GM21786 (cell line): ENCODE results near the gene TNFRSF25.
"Not testable (repeated sequence)": the region's sequence is repeated elsewhere in the genome, so short reads cannot be mapped to it uniquely, and the experiment has no call there.

Experiments
- ATAC-seq: cut with Tn5 transposase; IDR thresholded peaks from one replicate; pipeline ENCODE4 v1.9.1; 2021; ENCODE audit not compliant: unreplicated experiment

TNFRSF25 gene

DNA sequence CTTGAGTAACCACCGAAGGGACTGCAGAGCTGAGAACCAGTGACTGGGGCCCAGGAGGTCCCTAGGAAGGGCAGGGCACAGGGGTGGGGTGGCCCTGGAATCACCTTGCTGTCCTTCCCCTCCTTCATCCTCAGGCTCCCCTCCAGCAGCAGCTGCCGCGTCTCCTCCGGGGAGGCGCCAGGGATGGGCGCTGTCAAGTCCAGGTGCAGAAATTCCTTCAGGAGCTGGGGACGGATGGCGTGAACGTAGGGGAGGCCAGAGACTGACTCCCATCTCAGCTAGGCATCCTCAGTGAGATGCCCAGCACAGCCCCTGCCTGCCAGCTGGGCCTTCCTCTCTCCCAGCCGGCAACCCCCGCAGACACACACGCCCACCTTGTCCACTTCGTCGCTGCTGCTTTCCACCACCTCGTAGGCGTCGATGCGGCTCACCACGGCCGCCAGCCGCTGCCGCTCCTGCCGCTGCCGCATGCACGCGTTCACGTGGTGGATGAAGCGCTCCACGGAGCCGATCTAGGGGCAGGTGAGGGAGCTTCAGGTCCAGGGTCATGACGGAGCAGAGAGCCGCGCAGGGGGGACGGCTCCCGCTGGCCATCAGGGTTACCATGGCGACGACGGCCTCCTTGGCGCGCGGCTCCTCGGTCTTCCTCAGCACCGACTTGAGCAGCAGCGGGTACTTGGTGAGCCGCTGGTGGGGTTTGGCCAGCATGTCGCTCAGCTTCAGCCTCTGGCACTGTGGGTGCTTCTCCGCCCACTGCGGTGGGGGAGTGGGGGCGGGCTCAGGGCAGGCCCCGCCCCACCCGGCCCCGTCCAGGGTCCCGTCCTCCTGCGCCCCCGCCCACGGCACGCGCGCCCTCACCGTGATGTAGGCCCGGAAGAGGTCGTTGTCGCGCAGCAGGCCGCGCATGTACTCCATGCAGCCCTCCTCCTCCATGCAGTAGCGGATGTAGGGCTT lies 4.4 kb upstream of the TNFRSF25 start:
- no peak for ATAC-seq

DNA sequence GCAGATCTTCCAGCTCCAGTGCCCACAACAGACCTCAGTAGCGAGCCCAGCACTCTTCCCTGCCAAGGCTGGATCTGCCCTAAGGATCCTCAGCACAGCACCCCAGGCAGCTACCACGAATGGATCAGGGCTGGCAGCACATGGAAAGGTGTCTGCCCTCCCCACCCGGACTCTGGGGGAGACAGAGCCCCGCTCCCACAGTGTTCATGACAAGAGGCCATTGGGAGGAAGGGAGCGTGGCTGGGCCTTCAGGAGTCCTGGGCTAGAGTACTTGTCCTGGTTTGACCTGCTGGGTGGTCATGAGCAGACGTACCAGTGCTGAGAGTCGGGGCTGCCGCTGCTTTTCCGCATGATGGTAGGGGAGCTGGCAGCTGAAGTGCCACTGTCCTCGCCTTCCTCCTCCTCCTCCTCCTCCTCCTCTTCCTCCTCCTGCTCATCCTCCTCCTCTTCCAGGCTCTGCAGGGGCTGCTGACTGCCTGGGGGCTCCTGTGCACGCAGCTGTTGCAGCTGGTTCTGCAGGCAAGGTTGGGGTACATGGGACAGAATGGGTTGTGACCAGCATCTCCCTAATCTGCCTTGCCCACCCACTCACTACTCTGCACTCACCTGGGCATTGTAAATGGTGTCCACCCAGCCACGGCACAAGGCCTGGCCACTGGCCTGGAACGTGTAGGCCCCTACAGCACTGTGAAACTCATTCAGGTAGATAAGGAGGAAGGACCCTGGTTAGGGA lies 2.9 kb upstream of the TNFRSF25 start:
- no peak for ATAC-seq

DNA sequence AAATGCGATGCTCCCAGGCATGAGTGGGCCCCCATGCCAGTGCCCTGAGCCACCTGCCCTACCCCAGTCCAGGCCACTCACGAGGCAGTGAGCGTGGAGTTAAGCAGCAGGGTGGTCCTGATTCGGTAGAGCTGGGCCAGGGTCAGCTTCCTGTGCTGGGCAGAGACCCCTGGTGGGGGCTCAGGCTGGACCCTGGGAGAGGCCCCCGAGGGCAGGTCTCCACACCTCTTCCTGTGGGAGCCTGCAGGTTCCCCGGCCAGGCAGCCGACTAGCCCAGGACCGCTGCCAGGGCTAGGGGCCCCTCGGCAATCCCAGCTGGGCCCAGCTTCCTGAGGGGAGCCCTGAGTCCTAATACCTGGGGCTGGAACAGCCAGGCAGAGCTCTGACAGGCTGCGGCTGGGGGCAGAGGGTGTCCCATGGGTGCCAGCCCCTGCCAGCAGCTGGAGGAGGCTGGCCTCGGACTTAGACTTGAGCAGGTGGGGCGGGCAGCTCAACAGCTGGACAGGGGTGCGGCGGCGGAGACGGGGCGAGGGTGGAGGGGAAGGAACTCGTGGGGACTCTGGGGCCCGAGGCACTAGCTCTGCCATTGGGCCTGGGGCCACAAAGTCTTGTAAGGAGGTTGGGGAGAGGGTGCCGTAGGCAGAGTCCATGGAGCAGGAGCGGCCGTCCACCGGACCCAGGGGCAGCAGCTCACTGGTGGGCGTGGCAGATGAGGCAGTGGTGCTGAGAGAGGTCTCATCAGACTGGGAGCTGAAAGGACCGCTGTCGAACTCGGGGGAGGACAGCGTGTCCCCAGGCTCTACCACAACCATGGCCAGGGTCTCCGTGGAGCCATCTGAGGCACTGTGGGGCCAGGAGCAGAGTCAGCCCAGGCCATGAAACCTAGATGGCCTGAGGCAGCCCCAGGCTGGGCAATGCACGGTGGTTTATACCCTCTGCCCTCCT lies 2.0 kb upstream of the TNFRSF25 start:
- no peak for ATAC-seq

DNA sequence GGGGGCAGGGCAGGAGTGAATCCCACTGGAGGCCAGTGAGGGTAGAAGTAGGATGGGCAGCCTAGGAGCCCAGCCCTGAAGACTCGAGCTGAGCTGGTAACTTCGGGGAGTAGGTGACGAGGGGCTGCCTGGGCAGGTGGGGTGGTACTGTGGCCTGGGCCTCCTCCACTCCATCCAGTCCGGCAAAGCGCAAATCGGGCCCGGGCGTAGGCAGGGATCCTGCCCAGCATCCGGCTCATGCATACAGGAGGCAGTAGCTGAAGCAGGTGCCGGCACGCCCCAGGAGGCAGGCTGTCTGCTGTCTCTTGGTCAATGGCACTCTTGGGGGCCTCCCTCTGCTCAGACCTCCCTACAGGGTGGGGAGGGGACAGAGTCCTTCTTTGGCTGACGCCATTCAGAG lies 1.3 kb upstream of the TNFRSF25 start:
- no peak for ATAC-seq

DNA sequence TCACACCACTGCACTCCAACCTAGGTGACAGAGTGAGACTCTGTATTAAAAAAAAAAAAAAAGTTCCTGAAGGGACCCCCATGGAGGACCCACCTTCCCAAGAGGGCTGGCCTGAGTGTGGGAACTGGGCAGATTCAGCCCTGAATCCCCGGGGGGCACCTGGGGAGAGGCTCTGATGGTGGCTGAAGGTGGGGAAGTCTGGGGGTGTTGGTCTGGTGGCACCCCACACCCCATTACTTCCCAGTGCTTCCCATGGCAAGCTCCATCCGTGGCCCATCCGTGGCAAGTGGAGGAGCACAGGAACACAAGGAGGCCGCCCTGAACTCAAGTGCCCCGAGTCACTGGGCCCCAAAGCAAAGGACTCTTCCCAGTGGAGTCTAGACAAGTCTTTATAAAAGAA lies 778 bp upstream of the TNFRSF25 start:
- ATAC-seq, result no peak

DNA sequence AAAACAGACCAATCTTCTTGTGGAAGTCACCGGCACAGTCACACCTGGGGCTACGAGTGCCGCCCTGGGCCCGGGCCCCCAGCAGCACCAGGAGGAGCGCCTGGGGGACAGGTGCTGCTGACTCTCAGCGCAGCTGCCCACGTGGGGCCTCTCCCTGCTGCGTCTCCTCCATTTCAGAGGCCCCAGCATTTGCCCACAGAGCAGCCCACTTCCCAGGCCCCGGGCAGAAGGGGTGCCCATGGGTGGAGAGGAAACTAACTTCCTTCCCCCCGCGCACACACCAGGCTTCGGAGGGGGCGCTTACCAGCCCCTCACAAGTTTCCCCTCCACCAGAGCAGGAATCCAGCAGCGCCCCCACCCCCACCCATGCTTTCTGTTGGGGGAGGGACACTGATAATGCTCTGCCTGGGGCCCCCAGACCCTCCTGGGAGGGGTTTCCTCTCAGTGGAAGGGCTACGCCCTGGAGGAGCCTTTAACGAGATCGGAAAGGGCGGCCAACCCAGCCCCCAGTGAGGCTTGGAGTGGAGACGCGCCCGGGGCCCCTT lies 440 bp downstream of the TNFRSF25 start:
- no peak for ATAC-seq

DNA sequence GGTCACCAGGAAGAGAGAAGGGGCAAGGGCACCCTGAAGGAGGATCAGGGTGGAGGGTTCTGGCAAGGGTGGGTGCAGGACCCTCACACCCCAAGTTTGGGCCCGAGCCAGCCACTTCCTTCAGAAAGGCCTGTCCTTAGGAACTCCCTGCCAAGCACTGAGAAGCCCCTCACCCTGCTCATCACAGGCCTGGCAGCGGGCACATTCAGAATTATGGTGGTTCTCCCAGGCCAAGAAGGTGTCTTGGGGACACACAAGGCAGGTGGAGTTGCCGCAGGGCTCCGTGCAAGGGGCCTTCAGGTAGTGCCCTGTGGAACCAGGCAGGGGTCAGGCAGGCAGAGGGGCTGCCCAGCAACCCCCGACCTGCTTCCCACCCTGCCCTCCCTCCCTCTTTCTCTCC lies 1.1 kb downstream of the TNFRSF25 start:
- no peak for ATAC-seq

DNA sequence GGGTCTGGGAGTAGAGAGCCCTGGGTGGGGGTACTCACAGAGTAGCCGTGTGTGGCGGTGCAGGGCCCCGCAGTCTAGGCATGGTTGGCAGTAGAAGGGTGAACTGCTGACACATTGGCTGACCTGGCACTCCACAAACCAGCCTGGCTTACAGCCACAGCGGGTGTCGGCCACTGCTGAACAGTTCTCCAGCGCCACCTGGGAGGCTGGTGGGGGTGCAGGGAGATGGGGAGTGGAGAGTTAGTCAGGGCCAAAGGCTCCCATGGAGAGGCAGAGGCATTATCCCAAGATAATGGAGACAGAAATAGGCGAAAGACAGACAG lies 1.5 kb downstream of the TNFRSF25 start:
- ATAC-seq, result no peak

DNA sequence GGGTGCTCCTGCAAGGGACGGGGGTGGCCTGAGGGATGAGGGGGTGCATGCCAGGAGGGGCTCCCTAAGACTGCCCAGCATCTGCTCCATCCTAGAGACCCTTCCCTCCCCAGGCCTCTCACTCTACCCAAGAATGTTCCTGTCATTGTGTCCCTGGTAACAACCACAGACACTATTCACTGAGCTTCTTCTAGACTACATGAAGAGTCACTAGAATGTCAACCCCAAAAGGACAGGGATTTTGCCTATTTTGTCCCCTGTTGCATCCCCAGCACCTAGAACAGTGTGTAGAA lies 2.9 kb downstream of the TNFRSF25 start:
- ATAC-seq, result no peak

DNA sequence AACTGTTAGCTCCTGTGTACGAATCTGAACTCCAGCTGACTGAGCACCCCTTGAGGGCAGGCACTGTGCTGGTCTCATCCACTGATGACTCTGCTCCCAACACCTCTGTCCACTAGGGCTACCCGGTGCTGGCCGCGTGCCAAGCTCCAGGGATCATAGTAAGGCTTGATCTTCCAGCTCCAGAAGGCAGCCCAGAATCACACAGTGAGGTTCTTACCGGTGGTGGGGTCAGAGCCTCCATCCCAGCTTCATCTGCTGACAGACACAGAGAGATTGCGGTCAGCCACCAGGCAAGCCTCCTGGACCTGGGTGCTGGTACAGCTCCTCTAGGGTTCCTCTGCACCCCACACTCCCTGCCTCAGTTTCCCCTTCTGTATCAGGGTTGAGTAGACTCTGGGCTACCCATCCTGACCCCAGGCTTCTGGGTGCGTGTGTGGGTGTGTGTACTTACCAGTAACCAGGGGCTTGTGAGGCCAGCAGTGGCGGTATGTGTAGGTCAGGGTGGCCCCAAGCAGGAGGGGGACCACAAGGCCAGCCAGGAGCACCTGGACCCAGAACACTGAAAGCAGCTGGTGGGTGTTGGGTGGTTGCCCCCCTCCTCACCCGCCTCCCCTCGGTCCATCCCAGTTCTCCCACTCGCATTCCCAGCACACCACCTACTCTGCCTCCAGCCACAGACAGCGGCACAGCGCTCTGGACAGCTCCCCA lies 3.4 kb downstream of the TNFRSF25 start:
- no peak for ATAC-seq

DNA sequence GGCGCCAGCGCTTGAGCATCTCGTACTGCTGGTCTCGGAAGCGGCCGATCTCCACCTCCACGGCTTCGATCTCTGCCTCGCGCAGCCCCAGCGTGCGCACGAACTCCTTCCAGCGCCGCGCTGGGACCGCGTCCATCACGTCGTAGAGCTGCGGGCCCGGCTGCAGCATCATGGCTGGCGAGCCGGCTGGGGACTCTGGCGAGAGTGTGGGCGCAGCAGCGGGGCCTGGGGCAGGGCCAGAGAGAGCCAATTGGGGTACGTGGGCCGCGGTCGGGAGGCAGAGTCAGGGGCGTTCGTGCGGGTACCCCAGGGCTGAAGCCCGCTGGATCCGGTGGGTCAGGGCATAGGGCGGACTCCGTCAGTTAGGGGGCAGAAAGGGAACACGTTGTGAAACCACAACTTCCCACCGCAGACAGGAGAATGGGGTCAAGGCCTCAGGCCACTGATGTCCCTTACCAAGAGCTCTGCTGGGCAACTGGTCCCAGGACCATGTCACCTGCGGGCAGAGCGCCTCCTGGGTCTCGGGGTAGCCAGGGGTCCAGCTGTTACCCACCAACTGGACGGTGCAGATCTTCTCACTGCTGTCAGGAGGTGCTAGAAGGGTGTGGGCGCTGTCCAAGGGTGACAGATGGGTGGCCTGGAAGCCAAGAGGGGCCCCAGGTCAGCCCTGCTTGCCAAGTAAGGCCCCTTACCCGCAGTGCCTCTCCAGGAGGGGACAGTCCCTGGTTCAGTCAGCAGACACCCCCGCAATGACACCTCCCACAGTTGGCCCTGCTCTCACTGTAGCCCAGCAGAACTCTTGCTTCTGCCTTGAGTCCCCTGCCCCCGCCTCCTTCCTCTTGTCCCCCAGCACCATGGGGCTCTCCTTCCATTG lies 4.2 kb downstream of the TNFRSF25 start:
- ATAC-seq, result no peak

DNA sequence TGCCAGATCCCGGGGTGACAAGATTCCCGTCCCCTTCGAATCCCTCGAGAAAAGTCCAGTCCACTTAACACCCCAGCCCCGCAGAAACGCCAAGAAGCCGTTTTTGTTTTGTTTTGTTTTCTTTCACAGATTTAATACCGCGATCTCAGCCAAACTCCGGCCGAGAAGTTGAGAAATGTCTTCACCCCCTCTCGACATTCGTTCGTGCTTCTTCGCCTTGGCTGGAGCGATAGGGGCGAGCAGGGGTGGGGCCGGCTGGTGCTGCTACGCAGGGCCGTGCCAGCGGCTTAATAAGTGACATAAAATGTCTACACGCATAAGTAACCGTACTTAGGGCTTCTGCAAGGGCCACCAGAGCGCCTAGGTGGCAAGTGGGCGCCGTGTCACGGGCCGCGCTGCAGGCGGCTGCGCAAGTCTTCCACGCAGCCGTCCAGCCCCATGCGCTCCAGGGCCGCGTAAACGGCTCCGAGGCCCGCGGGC lies 4.9 kb downstream of the TNFRSF25 start:
- no peak for ATAC-seq

DNA sequence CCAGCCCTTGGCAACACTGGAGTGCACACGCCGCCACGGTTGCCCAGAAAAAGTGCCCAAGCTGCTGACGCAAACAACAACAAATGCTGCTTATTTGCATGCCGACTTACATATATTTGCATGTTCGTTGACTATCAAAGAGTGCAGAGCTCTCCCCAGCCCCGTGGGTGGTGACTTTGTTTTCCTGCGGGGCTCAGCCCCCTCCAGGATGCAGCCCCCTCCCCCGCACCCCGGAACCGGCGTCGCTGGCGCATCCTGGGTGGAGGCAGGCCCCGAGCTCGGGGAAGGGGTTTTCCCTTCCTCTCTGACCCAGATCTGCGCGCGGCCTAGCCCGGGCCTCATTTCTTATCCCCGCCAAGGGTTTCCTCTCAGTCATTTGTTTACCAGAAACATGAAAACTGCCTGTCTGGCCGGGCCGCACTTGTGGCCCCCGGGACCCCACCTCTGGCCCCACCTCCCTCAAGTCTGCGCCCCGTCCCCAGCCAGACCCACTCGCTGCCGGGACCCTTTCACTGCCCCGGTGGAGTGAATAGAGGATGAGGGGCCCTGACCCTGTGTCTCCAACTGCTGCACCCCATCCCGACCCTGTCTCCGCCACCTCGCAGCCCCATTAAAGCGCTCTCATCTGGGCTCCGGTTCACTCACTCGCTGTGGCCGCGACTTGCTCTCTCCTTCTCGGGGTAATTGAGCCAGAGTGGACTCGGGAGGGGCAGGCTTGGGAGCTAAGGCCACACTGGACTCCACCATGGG lies 5.5 kb downstream of the TNFRSF25 start:
- no peak for ATAC-seq

DNA sequence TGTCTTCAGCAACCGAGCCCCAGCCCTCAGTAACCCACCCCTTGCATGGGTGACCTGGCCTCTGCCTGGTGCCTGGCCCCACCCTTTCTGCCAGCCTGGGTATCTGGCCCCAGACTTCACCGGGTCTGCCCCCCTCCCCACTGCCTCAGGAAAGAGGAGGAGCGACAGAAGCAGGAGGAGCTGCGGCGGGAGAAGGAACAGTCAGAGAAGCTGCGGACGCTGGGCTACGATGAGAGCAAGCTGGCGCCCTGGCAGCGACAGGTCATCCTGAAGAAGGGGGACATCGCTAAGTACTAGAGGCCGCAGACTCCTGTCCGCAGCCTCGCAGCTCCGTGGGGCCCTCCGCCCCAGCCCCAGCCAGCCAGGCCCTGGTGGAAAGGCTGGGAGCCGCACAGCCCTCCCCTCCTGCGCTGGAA lies 6.1 kb downstream of the TNFRSF25 start:
- ATAC-seq, result no peak

DNA sequence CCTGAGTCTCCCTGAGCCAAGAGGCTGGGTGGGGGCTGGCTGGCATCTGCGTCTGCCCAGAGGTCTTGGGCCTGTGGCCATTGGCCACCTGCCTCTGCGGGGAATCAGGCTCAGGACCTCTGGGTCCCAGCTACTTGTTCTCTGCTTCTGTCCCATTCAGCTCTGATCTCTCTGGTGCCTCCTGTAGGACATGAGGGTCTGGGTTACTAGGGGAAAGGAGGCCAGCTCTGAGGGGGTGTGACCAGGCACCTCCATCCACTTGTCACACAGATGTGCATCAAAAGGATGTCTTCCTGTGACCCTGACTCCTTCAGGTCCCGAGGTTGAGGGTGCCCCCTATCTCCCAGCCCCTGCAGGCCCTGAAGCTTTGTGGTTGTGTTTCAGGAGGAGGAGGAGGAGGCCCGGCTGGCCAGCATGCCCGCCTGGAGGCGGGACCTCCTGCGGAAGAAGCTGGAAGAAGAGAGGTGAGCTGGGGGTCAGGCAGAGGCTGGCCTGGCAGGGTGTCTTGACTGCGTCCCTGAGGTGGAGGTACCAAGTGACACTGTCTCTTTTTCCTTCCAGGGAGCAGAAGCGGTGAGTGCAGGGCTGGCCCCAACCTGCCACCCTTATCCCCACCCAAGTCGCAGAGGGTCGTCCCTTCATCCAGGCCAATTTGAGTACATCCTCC lies 9.0 kb downstream of the TNFRSF25 start:
- no peak for ATAC-seq

DNA sequence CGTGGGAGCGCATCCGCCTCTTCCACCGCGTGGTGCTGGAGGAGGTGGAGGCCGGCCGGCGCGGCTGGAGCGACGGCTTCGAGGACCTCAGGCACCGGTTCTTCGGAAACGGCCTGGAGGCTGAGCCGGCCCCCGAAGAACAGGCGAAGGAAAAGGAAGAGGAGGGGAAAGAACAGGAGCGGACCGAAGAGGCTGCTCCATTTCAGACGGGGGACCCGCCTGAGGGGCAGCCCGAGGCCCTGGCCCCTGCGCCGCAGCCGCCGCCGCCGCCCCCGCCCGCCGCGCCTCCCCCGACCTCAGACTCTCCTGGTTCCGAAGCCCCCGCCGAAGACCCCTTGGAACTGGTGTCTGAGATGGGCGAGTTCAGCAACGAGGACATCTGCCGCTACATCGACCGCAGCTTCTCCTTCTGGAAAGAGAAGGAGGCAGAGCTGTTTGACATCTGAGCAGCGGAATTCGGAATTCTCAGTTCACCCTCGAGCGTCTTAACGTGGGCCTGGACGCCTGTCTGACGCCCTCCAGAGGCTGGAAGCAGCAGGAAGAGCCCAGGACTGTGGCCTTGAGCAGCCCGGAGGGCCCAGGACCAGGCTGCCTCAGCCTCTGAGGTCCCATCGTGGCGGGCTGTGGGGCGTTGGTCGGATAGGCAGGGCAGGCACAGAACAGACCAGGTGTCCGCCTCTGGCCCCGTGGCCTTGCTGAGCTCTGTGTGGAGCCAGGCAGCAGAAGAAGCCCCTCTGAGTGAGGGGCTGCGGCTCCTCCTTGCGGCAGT lies 10.0 kb downstream of the TNFRSF25 start:
- ATAC-seq, result not testable (repeated sequence)
